Activated naive CD8-positive, alpha-beta T cell treated with anti-CD3 and anti-CD28 coated beads, Interleukin-2, amount 10 ng/mL, durations not matched to agents 7 days and 5 days (primary cell): ENCODE results near the gene SMARCB1. TPM values are rescaled to one million over a fixed set of nuclear protein-coding genes. Genes with fewer than 3 reads are reported as not detected.

Source experiments
- total RNA-seq, 2 experiments: library from RNA; stranded (reverse); gene quantifications; one replicate each; pipeline ENCODE4 v1.2.3, GENCODE V29; 2021

SMARCB1 gene
- total RNA-seq, 2 experiments from 2014 or later: 81.2 to 82.8 TPM

Other genes with a start within 250 kb of the SMARCB1 start
- not detected for gene IGLL1, start 206.7 kb upstream of the SMARCB1 start, total RNA-seq
- gene DRICH1, start 154.6 kb upstream of the SMARCB1 start, total RNA-seq: under 1 TPM; 0.69 to 0.79 TPM
- gene RGL4, start 96.0 kb upstream of the SMARCB1 start, total RNA-seq: 10 to 100 TPM; 24.9 to 25.8 TPM
- 1 to 10 TPM; 3.8 to 4.1 TPM for gene ZNF70, start 35.9 kb upstream of the SMARCB1 start, total RNA-seq
- not detected for gene VPREB3, start 32.5 kb upstream of the SMARCB1 start, total RNA-seq
- 1 to 10 TPM; 2.1 to 2.9 TPM for gene C22orf15, start 24.0 kb upstream of the SMARCB1 start, total RNA-seq
- 100 to 1,000 TPM in 1 of 2 experiments, 10 to 100 TPM in 1; 99.8 to 111 TPM for gene CHCHD10, start 19.0 kb upstream of the SMARCB1 start, total RNA-seq
- gene MMP11, start 14.1 kb upstream of the SMARCB1 start, total RNA-seq: 1 to 10 TPM; 2.1 to 2.4 TPM
- gene DERL3, start 52.0 kb downstream of the SMARCB1 start, total RNA-seq: 1 to 10 TPM; 9.6 to 9.9 TPM
- gene SLC2A11, start 70.9 kb downstream of the SMARCB1 start, total RNA-seq: 10 to 100 TPM; 10.0 to 12.1 TPM
- gene MIF, start 107.4 kb downstream of the SMARCB1 start, total RNA-seq: 100 to 1,000 TPM; 776 to 848 TPM
- gene GSTT2B, start 174.2 kb downstream of the SMARCB1 start, total RNA-seq: not detected
- not detected for gene DDTL, start 179.9 kb downstream of the SMARCB1 start, total RNA-seq
- 100 to 1,000 TPM; 133 TPM for gene DDT, start 187.5 kb downstream of the SMARCB1 start, total RNA-seq
- gene GSTT2, start 193.2 kb downstream of the SMARCB1 start, total RNA-seq: not detected
- gene GSTT4, start 218.5 kb downstream of the SMARCB1 start, total RNA-seq: not detected
- 100 to 1,000 TPM; 153 to 159 TPM for gene CABIN1, start 224.3 kb downstream of the SMARCB1 start, total RNA-seq